Epithelial cell of esophagus (primary cell): Measurements from ENCODE around the gene CEP44.
"Not testable (repeated sequence)": the region's sequence is repeated elsewhere in the genome, so short reads cannot be mapped to it uniquely, and the experiment has no call there.

ENCODE experiments used
- DNase-seq: peaks from one replicate; pipeline ENCODE4 v3.0.0; 2010; ENCODE audit warnings: low read depth
- H3K4me3 ChIP-seq: 2 replicates; pipeline ENCODE4 v1.5.1; 2011; ENCODE audit warnings: mild to moderate bottlenecking, low read length, control low read depth
- CTCF ChIP-seq: IDR thresholded peaks from 2 replicates; pipeline ENCODE4 v1.5.1; 2011; ENCODE audit warnings: low read depth, mild to moderate bottlenecking, low read length, control low read depth, inconsistent platforms; ENCODE audit not compliant: insufficient read depth; ENCODE audit errors: missing control alignments

The CEP44 gene

GRCh38 chr4:174365018-174365587 is 81.4 kb downstream of the CEP44 start:
- H3K4me3 ChIP-seq = no peak overlapping the region
- TF ChIP-seq CTCF = peak; percentile 31
- peak; percentile 49 for DNase-seq

GRCh38 chr4:174369985-174370384 is 86.3 kb downstream of the CEP44 start:
- no peak overlapping the region for H3K4me3 ChIP-seq
- DNase-seq = peak; percentile 27

GRCh38 chr4:174373821-174374220 is 90.1 kb downstream of the CEP44 start:
- DNase-seq = no peak
- TF ChIP-seq CTCF = no peak
- H3K4me3 ChIP-seq = no peak overlapping the region

More at GRCh38 chr4:174369985-174370384, 86.3 kb downstream of the CEP44 start:
- TF ChIP-seq CTCF = no peak

GRCh38 chr4:174375422-174375821 is 91.7 kb downstream of the CEP44 start:
- no peak for TF ChIP-seq CTCF
- no peak overlapping the region for H3K4me3 ChIP-seq
- no peak for DNase-seq

- TF ChIP-seq CTCF = no peak
- no peak overlapping the region for H3K4me3 ChIP-seq
- peak; percentile 56 for DNase-seq
Observed at GRCh38 chr4:174377613-174378012, 93.9 kb downstream of the CEP44 start.

GRCh38 chr4:174378951-174379350 is 95.2 kb downstream of the CEP44 start:
- DNase-seq = no peak
- no peak overlapping the region for H3K4me3 ChIP-seq
- TF ChIP-seq CTCF = no peak

- DNase-seq = peak; percentile 43
- H3K4me3 ChIP-seq = not testable (repeated sequence)
Observed at GRCh38 chr4:174380206-174380605, 96.5 kb downstream of the CEP44 start.
